ENCODE results near the gene PEX11G. TPM values are rescaled to one million over a fixed set of nuclear protein-coding genes. Genes with fewer than 3 reads are reported as not detected.
"Not testable (repeated sequence)": the region's sequence is repeated elsewhere in the genome, so short reads cannot be mapped to it uniquely, and the experiment has no call there.

Gene PEX11G
- total and polyA plus RNA-seq, 2 donors (not counting 3 experiments of a cell fraction or from before 2014, with no cell fraction given), result 1.3 to 1.9 TPM

GRCh38 chr19:7434391-7434790 is 54.4 kb downstream of the PEX11G start:
- TF ChIP-seq MYC (IDR thresholded peaks at IDR 0.05; ENCODE audit: low read depth, low read length) (no peak), EZH2 (IDR thresholded peaks at IDR 0.05; ENCODE audit: borderline replicate concordance, low read depth, low read length, severe bottlenecking) (no peak), POLR2AphosphoS5 (IDR thresholded peaks at IDR 0.05; ENCODE audit: insufficient read depth, low read depth, low read length) (no peak), POLR2A (IDR thresholded peaks at IDR 0.05; ENCODE audit: low read depth, low read length) (no peak), JUN (IDR thresholded peaks at IDR 0.05; ENCODE audit: borderline replicate concordance, insufficient read depth, insufficient read length, low read depth) (no peak)
- TF ChIP-seq, protein P1, sequence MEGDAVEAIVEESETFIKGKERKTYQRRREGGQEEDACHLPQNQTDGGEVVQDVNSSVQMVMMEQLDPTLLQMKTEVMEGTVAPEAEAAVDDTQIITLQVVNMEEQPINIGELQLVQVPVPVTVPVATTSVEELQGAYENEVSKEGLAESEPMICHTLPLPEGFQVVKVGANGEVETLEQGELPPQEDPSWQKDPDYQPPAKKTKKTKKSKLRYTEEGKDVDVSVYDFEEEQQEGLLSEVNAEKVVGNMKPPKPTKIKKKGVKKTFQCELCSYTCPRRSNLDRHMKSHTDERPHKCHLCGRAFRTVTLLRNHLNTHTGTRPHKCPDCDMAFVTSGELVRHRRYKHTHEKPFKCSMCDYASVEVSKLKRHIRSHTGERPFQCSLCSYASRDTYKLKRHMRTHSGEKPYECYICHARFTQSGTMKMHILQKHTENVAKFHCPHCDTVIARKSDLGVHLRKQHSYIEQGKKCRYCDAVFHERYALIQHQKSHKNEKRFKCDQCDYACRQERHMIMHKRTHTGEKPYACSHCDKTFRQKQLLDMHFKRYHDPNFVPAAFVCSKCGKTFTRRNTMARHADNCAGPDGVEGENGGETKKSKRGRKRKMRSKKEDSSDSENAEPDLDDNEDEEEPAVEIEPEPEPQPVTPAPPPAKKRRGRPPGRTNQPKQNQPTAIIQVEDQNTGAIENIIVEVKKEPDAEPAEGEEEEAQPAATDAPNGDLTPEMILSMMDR (IDR thresholded peaks at IDR 0.05; ENCODE audit: extremely low read depth in 1 of 2, insufficient read depth in 1 of 2, low read depth in 1 of 2, low read length in 2 of 2), result no peak
- no peak overlapping the region for H3K9ac ChIP-seq (replicated peaks; ENCODE audit: extremely low read depth, insufficient read depth, low read length)
- H3K79me2 ChIP-seq (ENCODE audit: control insufficient read depth, insufficient read depth, low read length), result no peaks in the 10 kb centered on the region
- dilution Hi-C loops (cut with MboI; ENCODE audit: extremely low pct_ligation_motif_present, low sequenced_read_pairs) (no loop called here), intact Hi-C loops (cut with micrococcal nuclease) (no loop called here)
- FAIRE-seq (no peak), DNase-seq (ENCODE audit: low read depth, low spot score) (no peak)
- no peaks in the 10 kb centered on the region for H3K9me3 ChIP-seq (replicated peaks; ENCODE audit: control insufficient read depth, insufficient read depth, low read length)
- no peak overlapping the region for H3K27ac ChIP-seq (ENCODE audit: insufficient read depth, low read depth, low read length)
- ChIA-PET CTCF (no interaction called here), POLR2A (no interaction called here)
- H3K4me3 ChIP-seq (replicated peaks in 1 of 3; ENCODE audit: insufficient read depth in 1 of 3, low read depth in 1 of 3, low read length in 3 of 3), result no peak overlapping the region
- BruUV-seq (replicated peaks), result no TSS peak
- H3K9me1 ChIP-seq (replicated peaks; ENCODE audit: control insufficient read depth, extremely low read depth, insufficient read depth, low read length), result no peaks in the 10 kb centered on the region
- no peak overlapping the region for H3K4me2 ChIP-seq (ENCODE audit: insufficient read depth, low read length)
- H4K20me1 ChIP-seq (replicated peaks; ENCODE audit: control insufficient read depth, extremely low read depth, insufficient read depth, low read length), result no peaks in the 10 kb centered on the region
- no peaks in the 10 kb centered on the region for H3K4me1 ChIP-seq (ENCODE audit: control insufficient read depth, extremely low read depth, insufficient read depth, low read length)
- H3K27me3 ChIP-seq (ENCODE audit: control insufficient read depth in 2 of 2, insufficient read depth in 2 of 2, low read length in 2 of 2), result no peaks in the 10 kb centered on the region
- H3K36me3 ChIP-seq (ENCODE audit: control insufficient read depth in 2 of 2, extremely low read depth in 1 of 2, insufficient read depth in 2 of 2, low read length in 2 of 2), result no peaks in the 10 kb centered on the region
- H2AFZ ChIP-seq (ENCODE audit: low read depth, low read length), result no peak overlapping the region

DNA sequence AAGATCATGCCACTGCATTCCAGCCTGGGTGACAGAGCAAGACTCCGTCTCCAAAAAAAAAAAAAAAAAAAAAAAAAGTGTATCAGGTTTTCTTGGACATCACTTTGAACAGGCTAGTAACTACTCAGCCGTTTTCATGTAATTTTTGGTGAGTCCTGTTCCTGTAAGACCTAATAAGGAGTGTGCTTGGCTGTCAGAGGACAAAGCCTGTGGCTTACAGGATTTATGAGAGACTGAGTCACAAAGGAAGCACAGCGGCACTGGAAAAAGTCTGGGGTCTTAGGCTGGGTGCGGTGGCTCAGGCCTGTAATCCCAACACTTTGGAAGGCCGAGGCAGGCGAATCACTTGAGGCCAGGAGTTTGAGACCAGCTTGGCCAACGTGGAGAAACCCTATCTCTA is 55.4 kb downstream of the PEX11G start:
- BruUV-seq (replicated peaks); H3K9me3 ChIP-seq (replicated peaks; ENCODE audit: control insufficient read depth, insufficient read depth, low read length); dilution Hi-C loops (cut with MboI; ENCODE audit: extremely low pct_ligation_motif_present, low sequenced_read_pairs); H3K4me3 ChIP-seq (replicated peaks in 1 of 3; ENCODE audit: insufficient read depth in 1 of 3, low read depth in 1 of 3, low read length in 3 of 3); POLR2A ChIA-PET; H3K36me3 ChIP-seq (ENCODE audit: control insufficient read depth in 2 of 2, extremely low read depth in 1 of 2, insufficient read depth in 2 of 2, low read length in 2 of 2); H3K79me2 ChIP-seq (ENCODE audit: control insufficient read depth, insufficient read depth, low read length); CTCF ChIA-PET; H3K27me3 ChIP-seq (ENCODE audit: control insufficient read depth in 2 of 2, insufficient read depth in 2 of 2, low read length in 2 of 2); FAIRE-seq; H4K20me1 ChIP-seq (replicated peaks; ENCODE audit: control insufficient read depth, extremely low read depth, insufficient read depth, low read length); H3K9ac ChIP-seq (replicated peaks; ENCODE audit: extremely low read depth, insufficient read depth, low read length); intact Hi-C loops (cut with micrococcal nuclease); H3K4me1 ChIP-seq (ENCODE audit: control insufficient read depth, extremely low read depth, insufficient read depth, low read length); DNase-seq (ENCODE audit: low read depth, low spot score); H3K4me2 ChIP-seq (ENCODE audit: insufficient read depth, low read length); H3K9me1 ChIP-seq (replicated peaks; ENCODE audit: control insufficient read depth, extremely low read depth, insufficient read depth, low read length); H3K27ac ChIP-seq (ENCODE audit: insufficient read depth, low read depth, low read length); H2AFZ ChIP-seq (ENCODE audit: low read depth, low read length): not testable (repeated sequence)
